ENCODE measurements around the gene FRMD8. TPM values are rescaled to one million over a fixed set of nuclear protein-coding genes. Genes with fewer than 3 reads are reported as not detected.

FRMD8 gene
- total and polyA plus RNA-seq, 2 experiments from 2014 or later, result 25.4 to 106 TPM

- no peak for DNase-seq
- no peaks in the 10 kb centered on the region for H3K9me2 ChIP-seq (ENCODE audit: insufficient read depth)
- H3F3A ChIP-seq (ENCODE audit: insufficient read depth), result no peaks in the 10 kb centered on the region; the same call in none of the 2 replicates
- peaks cover 100% of the 10 kb centered on the region for H3K79me2 ChIP-seq (ENCODE audit: insufficient read depth)
- no peak for TF ChIP-seq EZH2 (IDR thresholded peaks at IDR 0.05; ENCODE audit: insufficient read depth, poor library complexity, severe bottlenecking)
- no peak for TF ChIP-seq EZH2phosphoT487 (IDR thresholded peaks at IDR 0.05; ENCODE audit: insufficient read depth, low read depth)
- in situ Hi-C loops (cut with MboI), result no loop called here
- H3K9me3 ChIP-seq (ENCODE audit: low read depth), result no peaks in the 10 kb centered on the region
- peaks cover 6% of the 10 kb centered on the region; the same call in 1 of the 2 replicates for H3K36me3 ChIP-seq (ENCODE audit: low read depth)
- H3K4me2 ChIP-seq (ENCODE audit: unreplicated experiment), result no peak overlapping the region
- H3K27me3 ChIP-seq (replicated peaks; ENCODE audit: insufficient read depth), result no peaks in the 10 kb centered on the region
- H3K27ac ChIP-seq, result no peak overlapping the region
- H3K9ac ChIP-seq, result peak overlapping the region; percentile 92; the same call in 1 of the 2 replicates
- WGBS, 2 experiments (ENCODE audit: low coverage in 1 of 2, low lambda C conversion rate in 2 of 2, missing lambda C conversion rate in 2 of 2), result 83 to 87% methylated on average over 11 to 13 of the region's 13 CpGs
- peaks cover 45% of the 10 kb centered on the region for H3K4me1 ChIP-seq (ENCODE audit: insufficient read depth)
- no peak overlapping the region for H3K4me3 ChIP-seq
- no peaks in the 10 kb centered on the region for H4K20me1 ChIP-seq (ENCODE audit: insufficient read depth)
- no peak overlapping the region for H2AFZ ChIP-seq
Measured at GRCh38 chr11:65392186-65392829, 5.9 kb downstream of the FRMD8 start.

GRCh38 chr11:65392899-65393298 is 6.5 kb downstream of the FRMD8 start:
- H3K36me3 ChIP-seq (ENCODE audit: low read depth), result peaks cover 6% of the 10 kb centered on the region; the same call in 1 of the 2 replicates
- no peaks in the 10 kb centered on the region for H3K9me2 ChIP-seq (ENCODE audit: insufficient read depth)
- H3K4me1 ChIP-seq (ENCODE audit: insufficient read depth), result peaks cover 39% of the 10 kb centered on the region
- no peaks in the 10 kb centered on the region; the same call in 1 of the 2 replicates for H3F3A ChIP-seq (ENCODE audit: insufficient read depth)
- WGBS, 2 experiments (ENCODE audit: low coverage in 1 of 2, low lambda C conversion rate in 2 of 2, missing lambda C conversion rate in 2 of 2), result 97 to 100% methylated on average over 5 of the region's 5 CpGs
- no peak overlapping the region for H2AFZ ChIP-seq
- H3K9ac ChIP-seq, result no peak overlapping the region
- peaks cover 97% of the 10 kb centered on the region for H3K79me2 ChIP-seq (ENCODE audit: insufficient read depth)
- no peak overlapping the region for H3K27ac ChIP-seq
- H3K9me3 ChIP-seq (ENCODE audit: low read depth), result no peaks in the 10 kb centered on the region
- in situ Hi-C loops (cut with MboI), result no loop called here
- TF ChIP-seq EZH2 (IDR thresholded peaks at IDR 0.05; ENCODE audit: insufficient read depth, poor library complexity, severe bottlenecking) (no peak), EZH2phosphoT487 (IDR thresholded peaks at IDR 0.05; ENCODE audit: insufficient read depth, low read depth) (no peak)
- H3K4me3 ChIP-seq, result no peak overlapping the region
- no peaks in the 10 kb centered on the region for H4K20me1 ChIP-seq (ENCODE audit: insufficient read depth)
- H3K27me3 ChIP-seq (replicated peaks; ENCODE audit: insufficient read depth), result no peaks in the 10 kb centered on the region
- DNase-seq, result no peak
- H3K4me2 ChIP-seq (ENCODE audit: unreplicated experiment), result no peak overlapping the region

- Histone ChIP-seq H3K36me3 (ENCODE audit: low read depth) (peaks cover 9% of the 10 kb centered on the region; the same call in 1 of the 2 replicates), H3K4me1 (ENCODE audit: insufficient read depth) (peaks cover 32% of the 10 kb centered on the region)
Measured at GRCh38 chr11:65393513-65394079, 7.2 kb downstream of the FRMD8 start.

GRCh38 chr11:65394125-65394536 is 7.7 kb downstream of the FRMD8 start:
- Histone ChIP-seq H3F3A (ENCODE audit: insufficient read depth) (no peaks in the 10 kb centered on the region; the same call in 1 of the 2 replicates), H3K27ac (no peak overlapping the region), H3K9ac (no peak overlapping the region), H3K4me1 (ENCODE audit: insufficient read depth) (peaks cover 27% of the 10 kb centered on the region), H3K9me3 (ENCODE audit: low read depth) (no peaks in the 10 kb centered on the region), H2AFZ (no peak overlapping the region), H3K79me2 (ENCODE audit: insufficient read depth) (peaks cover 94% of the 10 kb centered on the region), H3K9me2 (ENCODE audit: insufficient read depth) (no peaks in the 10 kb centered on the region), H3K36me3 (ENCODE audit: low read depth) (peaks cover 9% of the 10 kb centered on the region; the same call in 1 of the 2 replicates), H3K27me3 (replicated peaks; ENCODE audit: insufficient read depth) (no peaks in the 10 kb centered on the region), H3K4me2 (ENCODE audit: unreplicated experiment) (no peak overlapping the region), H3K4me3 (no peak overlapping the region), H4K20me1 (ENCODE audit: insufficient read depth) (no peaks in the 10 kb centered on the region)
- DNase-seq, result no peak
- 96 to 98% methylated on average over 12 to 20 of the region's 20 CpGs for WGBS, 2 experiments (ENCODE audit: low coverage in 1 of 2, low lambda C conversion rate in 2 of 2, missing lambda C conversion rate in 2 of 2)
- in situ Hi-C loops (cut with MboI), result no loop called here
- no peak for TF ChIP-seq EZH2phosphoT487 (IDR thresholded peaks at IDR 0.05; ENCODE audit: insufficient read depth, low read depth)
- TF ChIP-seq EZH2 (IDR thresholded peaks at IDR 0.05; ENCODE audit: insufficient read depth, poor library complexity, severe bottlenecking), result no peak

More at GRCh38 chr11:65393513-65394079, 7.2 kb downstream of the FRMD8 start:
- Histone ChIP-seq H3K4me3 (no peak overlapping the region), H3K9ac (no peak overlapping the region), H3K79me2 (ENCODE audit: insufficient read depth) (peaks cover 97% of the 10 kb centered on the region), H4K20me1 (ENCODE audit: insufficient read depth) (no peaks in the 10 kb centered on the region), H3K9me3 (ENCODE audit: low read depth) (no peaks in the 10 kb centered on the region), H3K27ac (no peak overlapping the region), H2AFZ (no peak overlapping the region), H3K9me2 (ENCODE audit: insufficient read depth) (no peaks in the 10 kb centered on the region), H3F3A (ENCODE audit: insufficient read depth) (no peaks in the 10 kb centered on the region; the same call in 1 of the 2 replicates), H3K4me2 (ENCODE audit: unreplicated experiment) (no peak overlapping the region), H3K27me3 (replicated peaks; ENCODE audit: insufficient read depth) (no peaks in the 10 kb centered on the region)
- DNase-seq, result no peak
- WGBS, 2 experiments (ENCODE audit: low coverage in 1 of 2, low lambda C conversion rate in 2 of 2, missing lambda C conversion rate in 2 of 2), result 82 to 92% methylated on average over 12 to 17 of the region's 17 CpGs
- in situ Hi-C loops (cut with MboI), result no loop called here
- no peak for TF ChIP-seq EZH2 (IDR thresholded peaks at IDR 0.05; ENCODE audit: insufficient read depth, poor library complexity, severe bottlenecking)
- TF ChIP-seq EZH2phosphoT487 (IDR thresholded peaks at IDR 0.05; ENCODE audit: insufficient read depth, low read depth), result no peak
